GM19240 (cell line): ENCODE measurements around the gene AQP6.

Experiments
- DNase-seq: peaks from one replicate; pipeline ENCODE4 v3.0.0; 2011; ENCODE audit warnings: low spot score; ENCODE audit not compliant: insufficient read length

The AQP6 gene

DNA sequence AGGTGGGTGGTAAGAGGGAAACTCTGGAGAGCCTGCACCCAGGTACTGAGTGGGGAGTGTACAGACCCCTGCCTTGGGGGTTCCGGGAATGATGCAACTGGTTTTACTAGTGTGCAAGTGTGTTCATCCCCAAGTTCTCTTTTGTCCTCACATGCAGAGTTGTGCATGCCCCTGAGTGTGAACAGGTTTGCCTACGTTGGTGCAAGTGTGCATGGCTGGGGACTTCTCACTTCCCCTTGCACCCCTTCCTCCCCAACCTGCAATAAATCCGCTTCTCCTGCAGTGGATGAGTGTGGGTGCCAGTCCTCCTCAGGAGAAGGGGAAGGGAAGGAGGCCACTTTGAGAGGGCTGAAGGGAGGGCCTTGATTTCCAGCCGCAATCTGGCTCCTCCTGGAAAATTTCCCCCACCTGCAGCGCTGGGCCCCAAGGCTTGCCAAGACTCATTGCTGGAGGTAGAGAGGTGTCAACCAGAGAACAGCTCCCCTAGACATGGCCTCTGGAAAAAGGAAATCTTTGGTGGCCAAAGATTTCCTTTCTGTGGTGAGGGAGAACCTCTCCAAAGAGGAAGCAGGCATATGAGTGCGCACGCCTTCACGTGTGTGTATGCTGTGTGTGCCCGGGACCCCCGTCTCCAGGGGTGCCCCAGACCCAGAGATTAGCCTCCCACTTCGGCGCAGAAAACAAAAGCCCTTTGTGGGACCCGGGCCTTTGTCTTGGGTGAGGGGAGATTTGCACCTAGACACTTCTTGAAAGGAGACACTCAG is 16.7 kb upstream of the AQP6 start:
- no peak for DNase-seq

DNA sequence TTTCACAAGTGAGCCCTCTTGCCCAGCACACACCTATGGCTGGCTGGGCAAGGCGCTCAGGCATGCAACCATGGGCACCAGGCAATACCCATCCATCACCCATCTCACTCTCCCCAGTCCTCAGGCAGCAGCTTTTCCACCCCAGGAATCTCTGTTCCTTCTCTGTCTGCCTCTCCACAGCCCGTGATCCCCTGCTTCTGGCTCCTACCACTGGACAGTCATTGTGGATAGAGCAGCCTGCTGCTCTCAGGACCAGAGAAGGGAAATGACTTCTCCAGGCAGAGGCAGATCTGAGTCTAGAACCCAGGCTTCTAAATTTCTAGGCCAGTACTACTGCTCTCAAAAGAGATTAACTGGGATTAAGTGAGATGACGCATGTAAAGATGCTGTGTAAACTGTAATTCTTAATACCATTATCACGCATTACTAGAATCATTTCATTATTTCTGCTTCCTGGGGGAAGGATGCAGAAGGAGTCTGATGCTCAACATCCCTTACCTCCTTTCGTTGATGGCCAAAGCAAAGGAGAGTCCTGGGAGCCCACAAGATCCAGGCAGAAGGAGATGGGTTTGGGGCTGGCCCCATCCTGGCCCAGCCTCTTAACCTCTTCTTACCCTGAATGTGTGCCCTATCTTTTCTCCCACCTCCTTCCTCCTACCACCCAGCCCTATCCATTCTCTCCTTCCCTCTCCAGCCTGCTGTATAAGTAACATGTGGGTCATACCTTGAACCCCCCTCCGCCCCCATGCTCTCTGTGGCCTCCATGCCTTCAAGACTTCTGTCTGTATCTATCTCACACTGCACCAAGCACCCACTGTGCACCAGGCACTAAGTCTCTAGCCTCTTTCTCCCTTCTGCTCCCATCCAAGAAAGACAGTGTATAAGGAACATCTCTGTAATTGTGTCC is 15.8 kb upstream of the AQP6 start:
- no peak for DNase-seq

- DNase-seq: no peak
Measured at GRCh38 chr12:49957570-49957967, 15.2 kb upstream of the AQP6 start.

DNA sequence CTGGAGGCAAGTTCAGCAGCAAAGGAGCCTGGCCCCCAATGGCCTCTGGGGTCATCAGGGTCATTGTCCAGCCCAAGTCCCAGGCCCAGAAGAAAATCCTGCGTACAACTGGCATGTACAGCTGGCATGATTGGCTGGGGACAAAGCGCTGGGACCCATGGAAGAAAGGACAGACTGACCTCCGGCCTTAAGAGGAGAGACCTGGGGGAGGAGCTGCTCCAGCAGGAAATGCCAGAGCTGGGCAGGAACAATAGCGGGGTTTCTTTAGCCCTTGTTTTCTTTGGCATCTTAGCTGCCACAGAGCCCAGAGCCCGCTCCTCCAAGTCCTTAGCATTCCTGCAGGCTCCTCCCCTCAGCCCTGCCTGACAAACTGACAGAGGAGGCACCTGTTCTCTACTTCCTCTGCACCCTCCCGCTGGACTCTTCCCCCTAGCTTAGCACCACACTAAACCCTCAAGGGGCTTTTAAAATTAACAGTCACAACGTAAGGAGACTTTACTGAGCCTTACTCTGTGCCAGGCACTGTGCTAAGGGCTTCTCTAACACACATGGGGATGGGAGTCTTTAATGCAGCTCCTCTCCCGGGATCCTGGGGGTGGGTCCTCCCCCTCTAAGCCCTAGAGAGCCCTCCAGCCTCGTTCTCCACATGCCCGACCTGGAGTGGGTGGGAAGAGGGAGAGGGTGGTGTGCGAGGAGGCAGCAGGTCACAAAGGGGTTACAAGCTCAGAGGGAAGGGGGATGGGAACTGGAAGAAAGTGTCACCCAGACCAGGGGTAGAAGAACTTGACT is 12.9 kb upstream of the AQP6 start:
- no peak for DNase-seq

DNA sequence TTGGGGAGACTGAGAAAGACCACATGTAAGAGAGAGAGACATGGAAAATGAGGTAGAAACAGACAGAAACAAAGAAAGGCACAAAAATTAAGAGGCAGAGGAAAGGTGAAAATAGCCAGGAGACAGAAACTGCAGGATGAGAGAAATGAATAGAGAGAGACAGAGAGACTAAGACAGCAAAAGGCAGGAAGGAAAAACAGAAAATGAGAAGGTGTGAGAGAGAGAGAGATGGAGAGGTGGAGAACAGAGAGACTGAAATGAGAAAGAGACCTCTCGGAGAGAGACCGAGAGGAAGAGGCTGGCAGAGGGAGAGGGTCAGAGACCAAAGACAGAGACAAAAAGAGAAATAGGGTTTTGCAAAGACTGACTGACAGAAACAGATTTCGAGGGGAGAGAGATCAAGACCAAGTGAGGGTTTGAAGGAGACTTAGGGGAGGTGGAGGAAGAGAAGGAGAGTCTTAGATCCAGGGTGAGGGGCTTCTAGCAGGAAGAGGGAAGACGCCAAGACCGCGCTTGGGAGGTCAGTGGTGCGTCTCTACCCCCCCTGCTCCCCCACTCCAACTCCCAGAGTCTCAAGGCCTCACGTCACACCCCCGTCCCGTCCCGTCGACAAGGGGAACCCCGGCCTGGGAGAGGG is 12.2 kb upstream of the AQP6 start:
- no peak for DNase-seq

DNA sequence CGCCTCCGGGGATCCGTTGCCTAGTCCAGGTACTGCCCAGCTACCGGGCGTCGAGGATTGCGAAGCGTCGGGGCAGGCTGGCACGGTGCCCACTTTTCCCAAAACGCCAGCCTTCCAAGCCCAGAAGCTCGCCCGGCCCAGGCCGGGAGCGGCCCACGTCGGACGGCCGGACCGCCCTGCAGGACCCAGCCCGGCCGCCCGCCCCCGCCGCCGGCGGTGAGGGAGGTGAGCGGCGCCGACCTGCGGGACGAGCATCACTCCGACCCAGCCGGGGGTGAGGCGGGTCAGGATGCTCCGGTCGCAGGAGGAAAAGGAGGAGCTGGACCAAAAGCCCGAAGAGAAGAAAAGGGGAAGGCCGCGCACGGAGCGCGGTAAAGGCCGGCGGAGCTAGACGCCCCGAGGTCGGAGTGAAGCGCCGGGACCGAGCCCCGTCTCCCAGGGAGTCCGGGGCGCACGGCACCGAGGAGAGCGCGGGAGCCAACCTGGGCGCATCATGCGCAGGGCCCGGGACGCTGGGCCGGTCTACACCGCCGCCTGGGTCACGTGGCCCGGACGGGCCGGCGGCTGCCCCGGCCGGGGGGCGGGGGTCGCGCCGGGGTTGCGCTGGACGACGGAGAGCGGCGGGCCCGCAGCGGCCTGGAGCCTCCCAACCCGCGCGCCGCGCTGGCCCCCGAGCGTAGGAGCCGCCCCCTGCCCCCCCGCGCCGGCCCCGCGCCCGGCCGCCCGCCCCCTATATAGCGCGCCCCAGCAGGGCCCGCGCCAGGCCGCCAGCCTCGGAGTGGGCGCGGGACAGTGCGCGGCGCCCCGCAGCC is 11.4 kb upstream of the AQP6 start, which contains the start of gene AQP5:
AQP5 (plus strand) TSS at position 762 of the 812 bp plus-strand sequence. CDS start 146 bp downstream, outside the sequence.
- DNase-seq: no peak

DNA sequence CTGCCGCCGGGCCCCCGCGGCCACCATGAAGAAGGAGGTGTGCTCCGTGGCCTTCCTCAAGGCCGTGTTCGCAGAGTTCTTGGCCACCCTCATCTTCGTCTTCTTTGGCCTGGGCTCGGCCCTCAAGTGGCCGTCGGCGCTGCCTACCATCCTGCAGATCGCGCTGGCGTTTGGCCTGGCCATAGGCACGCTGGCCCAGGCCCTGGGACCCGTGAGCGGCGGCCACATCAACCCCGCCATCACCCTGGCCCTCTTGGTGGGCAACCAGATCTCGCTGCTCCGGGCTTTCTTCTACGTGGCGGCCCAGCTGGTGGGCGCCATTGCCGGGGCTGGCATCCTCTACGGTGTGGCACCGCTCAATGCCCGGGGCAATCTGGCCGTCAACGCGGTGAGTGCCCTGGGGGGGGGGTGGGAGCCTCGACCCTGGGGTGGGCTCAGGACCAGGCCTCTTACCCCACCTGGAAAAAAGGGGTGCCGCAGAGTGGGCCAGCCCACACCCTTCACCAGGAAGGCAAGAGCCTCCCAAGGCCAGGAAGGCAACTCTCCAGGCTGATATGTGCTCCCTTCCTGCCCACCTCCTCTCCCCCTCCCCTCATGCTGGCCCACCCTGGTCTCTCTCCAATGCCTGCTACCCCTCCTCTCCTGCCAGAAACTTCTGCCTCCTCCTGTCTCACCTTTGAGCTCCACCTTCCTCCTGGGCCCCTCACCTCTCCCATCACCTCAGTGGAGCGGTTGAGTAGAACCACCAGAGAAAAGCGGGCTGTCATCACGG is 10.6 kb upstream of the AQP6 start:
- no peak for DNase-seq

- no peak for DNase-seq
Measured at GRCh38 chr12:49962861-49963765, 9.6 kb upstream of the AQP6 start.

GRCh38 chr12:49963976-49964815 is 8.6 kb upstream of the AQP6 start:
- no peak for DNase-seq

DNA sequence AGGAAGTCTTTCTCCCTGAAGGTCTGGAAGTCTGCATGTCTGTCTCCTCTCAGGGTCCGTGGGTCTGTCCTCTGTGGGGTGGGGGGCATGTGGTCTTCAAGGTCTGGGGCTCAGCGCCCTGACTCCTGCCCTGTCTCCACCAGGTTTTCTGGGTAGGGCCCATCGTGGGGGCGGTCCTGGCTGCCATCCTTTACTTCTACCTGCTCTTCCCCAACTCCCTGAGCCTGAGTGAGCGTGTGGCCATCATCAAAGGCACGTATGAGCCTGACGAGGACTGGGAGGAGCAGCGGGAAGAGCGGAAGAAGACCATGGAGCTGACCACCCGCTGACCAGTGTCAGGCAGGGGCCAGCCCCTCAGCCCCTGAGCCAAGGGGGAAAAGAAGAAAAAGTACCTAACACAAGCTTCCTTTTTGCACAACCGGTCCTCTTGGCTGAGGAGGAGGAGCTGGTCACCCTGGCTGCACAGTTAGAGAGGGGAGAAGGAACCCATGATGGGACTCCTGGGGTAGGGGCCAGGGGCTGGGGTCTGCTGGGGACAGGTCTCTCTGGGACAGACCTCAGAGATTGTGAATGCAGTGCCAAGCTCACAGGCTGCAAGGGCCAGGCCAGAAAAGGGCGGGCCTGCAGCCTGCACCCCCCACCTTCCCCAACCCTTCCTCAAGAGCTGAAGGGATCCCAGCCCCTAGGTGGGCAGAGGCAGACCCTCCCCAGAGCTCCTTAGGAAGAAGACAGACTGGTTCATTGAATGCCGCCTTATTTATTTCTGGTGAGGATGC is 7.7 kb upstream of the AQP6 start:
- DNase-seq: no peak

DNA sequence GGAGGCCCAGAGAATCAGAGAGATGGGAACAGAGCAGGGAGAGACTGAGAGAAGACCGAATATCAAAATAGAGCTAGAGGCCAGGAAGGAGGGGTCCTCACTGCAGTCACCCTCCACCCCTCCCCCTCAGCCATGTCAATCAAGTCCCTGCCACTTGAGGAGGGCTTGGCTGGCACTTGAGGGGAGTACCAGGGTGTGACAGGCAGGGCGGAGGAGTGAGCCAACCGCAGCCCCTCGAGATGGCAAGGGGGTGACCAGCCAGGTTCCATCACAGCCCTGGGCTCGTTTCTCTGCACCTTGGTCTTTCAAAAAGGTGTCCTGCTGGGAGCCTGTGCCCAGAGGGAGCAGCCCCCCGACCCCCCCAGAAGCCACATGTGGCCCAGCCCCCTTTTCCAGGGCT is 6.9 kb upstream of the AQP6 start:
- no peak for DNase-seq

- no peak for DNase-seq
Measured at GRCh38 chr12:49966511-49967041, 6.2 kb upstream of the AQP6 start.

- peak; percentile 95 for DNase-seq
Measured at GRCh38 chr12:49967042-49967776, 5.5 kb upstream of the AQP6 start.

GRCh38 chr12:49967777-49968250 is 4.9 kb upstream of the AQP6 start:
- no peak for DNase-seq

DNA sequence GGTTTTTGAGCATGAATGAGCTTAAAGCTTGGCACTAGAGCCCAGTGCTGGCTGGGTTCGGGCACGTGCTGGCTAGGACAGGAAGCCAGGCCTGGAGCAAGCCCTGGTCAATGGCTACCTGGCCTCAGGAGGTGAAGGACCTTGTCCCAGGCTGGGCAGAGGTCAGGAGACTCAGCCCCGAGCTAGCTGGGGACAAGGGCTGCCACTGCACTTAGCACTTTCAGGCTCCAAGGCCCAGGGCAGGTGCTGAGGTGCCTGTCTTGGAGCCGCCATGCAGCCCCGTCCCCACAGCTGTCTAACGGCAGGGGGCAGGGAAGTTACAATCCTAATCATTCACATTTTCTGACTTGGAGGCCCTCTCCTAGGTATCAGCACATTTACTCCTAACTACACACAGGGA is 4.3 kb upstream of the AQP6 start:
- no peak for DNase-seq

DNA sequence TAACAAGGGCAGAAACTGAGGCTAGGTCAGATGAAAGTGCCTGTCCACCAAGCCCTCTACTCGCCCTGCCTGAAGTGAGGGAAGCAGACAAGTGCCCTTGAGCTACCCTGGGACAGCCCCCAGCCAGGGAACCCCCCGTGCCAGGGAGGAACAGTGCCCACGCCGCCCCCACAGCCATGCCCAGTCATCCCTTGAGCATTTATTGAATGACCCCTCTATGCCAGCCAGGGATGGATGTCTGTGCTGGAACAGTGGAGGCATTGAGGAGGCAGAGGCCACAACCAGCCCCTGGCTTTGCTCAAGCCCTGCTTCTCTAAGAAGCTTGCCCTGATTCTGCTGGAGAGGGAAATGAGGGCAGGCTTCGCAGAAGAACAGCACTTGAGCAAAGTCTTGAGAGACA is 3.7 kb upstream of the AQP6 start:
- DNase-seq: no peak
